IPS-18a (cell line): ENCODE results near the gene TIPIN.
"Not testable (repeated sequence)": the region's sequence is repeated elsewhere in the genome, so short reads cannot be mapped to it uniquely, and the experiment has no call there.

Experiments
- H3K27ac ChIP-seq: one replicate; pipeline ENCODE4 v1.5.1; 2013; ENCODE audit warnings: low read length
- H3K27me3 ChIP-seq: one replicate; pipeline ENCODE4 v1.6.1; 2013; ENCODE audit warnings: mild to moderate bottlenecking, low read length; ENCODE audit not compliant: control insufficient read depth, insufficient read depth
- H3K36me3 ChIP-seq: one replicate; pipeline ENCODE4 v1.6.1; 2013; ENCODE audit warnings: low read depth, low read length; ENCODE audit not compliant: control insufficient read depth
- H3K4me1 ChIP-seq: one replicate; pipeline ENCODE4 v1.6.1; 2013; ENCODE audit warnings: low read depth, low read length; ENCODE audit not compliant: control insufficient read depth
- H3K4me3 ChIP-seq: one replicate; pipeline ENCODE4 v1.5.1; 2013; ENCODE audit warnings: low read length
- H3K9ac ChIP-seq: one replicate; pipeline ENCODE4 v1.6.1; 2013; ENCODE audit warnings: mild to moderate bottlenecking, low read length, moderate library complexity
- H3K9me3 ChIP-seq: one replicate; pipeline ENCODE4 v1.6.1; 2013; ENCODE audit warnings: low read depth, low read length; ENCODE audit not compliant: control insufficient read depth

Gene TIPIN

GRCh38 chr15:66326051-66326450 lies 30.4 kb downstream of the TIPIN start:
- peaks cover 57% of the 10 kb centered on the region for H3K36me3 ChIP-seq
- H3K4me3 ChIP-seq, result no peak overlapping the region
- no peak overlapping the region for H3K27ac ChIP-seq
- H3K9ac ChIP-seq, result no peak overlapping the region
- no peaks in the 10 kb centered on the region for H3K4me1 ChIP-seq
- H3K9me3 ChIP-seq, result no peaks in the 10 kb centered on the region
- H3K27me3 ChIP-seq, result no peaks in the 10 kb centered on the region

GRCh38 chr15:66323312-66323928 lies 33.1 kb downstream of the TIPIN start:
- H3K4me3 ChIP-seq, result no peak overlapping the region
- no peak overlapping the region for H3K9ac ChIP-seq
- H3K27ac ChIP-seq, result no peak overlapping the region
- no peaks in the 10 kb centered on the region for H3K4me1 ChIP-seq
- H3K9me3 ChIP-seq, result no peaks in the 10 kb centered on the region
- no peaks in the 10 kb centered on the region for H3K27me3 ChIP-seq
- H3K36me3 ChIP-seq, result peaks cover 50% of the 10 kb centered on the region

DNA sequence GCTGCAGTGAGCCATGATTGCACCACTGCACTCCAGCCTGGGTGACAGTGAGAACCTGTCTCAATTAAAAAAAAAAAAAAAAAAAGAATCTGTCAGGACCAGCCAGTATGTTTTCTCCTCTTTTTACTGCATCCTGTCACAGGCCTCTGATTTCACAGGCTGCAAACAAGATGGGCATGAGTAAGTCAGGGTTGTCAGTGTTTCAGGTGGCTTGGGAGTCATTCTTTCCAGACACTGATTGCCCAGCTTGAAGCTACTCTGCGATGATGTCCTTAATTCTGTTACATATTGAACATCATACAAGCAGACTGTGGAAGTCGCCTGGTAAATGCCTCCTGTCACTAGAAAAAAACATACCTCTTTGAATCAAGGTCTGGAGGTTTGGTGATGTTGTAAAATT lies 44.3 kb downstream of the TIPIN start:
- no peaks in the 10 kb centered on the region for H3K27me3 ChIP-seq
- peaks cover 27% of the 10 kb centered on the region for H3K36me3 ChIP-seq
- no peak overlapping the region for H3K4me3 ChIP-seq
- H3K9ac ChIP-seq, result no peak overlapping the region
- no peak overlapping the region for H3K27ac ChIP-seq
- no peaks in the 10 kb centered on the region for H3K9me3 ChIP-seq
- no peaks in the 10 kb centered on the region for H3K4me1 ChIP-seq

DNA sequence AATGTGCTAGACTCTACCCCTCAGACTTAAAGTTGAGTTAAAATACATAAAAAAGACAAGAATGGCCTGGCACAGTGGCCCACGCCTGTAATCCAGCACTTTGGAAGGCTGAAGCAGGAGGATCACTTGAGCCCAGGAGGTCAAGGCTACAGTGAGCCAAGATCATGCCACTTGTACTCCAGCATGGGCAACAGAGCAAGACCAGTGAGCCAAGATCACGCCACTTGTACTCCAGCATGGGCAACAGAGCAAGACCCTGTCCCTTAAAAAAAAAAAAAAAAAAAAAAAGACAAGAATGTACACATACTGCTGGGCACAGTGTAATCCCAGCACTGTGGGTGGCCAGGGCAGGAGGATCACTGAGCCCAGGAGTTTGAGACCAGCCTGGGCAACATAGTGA lies 45.7 kb downstream of the TIPIN start:
- Histone ChIP-seq H3K9ac (no peak overlapping the region), H3K36me3 (peaks cover 23% of the 10 kb centered on the region), H3K27me3 (no peaks in the 10 kb centered on the region), H3K27ac (no peak overlapping the region), H3K4me3 (no peak overlapping the region), H3K9me3 (no peaks in the 10 kb centered on the region), H3K4me1 (no peaks in the 10 kb centered on the region)

- Histone ChIP-seq H3K27me3 (no peaks in the 10 kb centered on the region), H3K4me1 (no peaks in the 10 kb centered on the region), H3K9ac (no peak overlapping the region), H3K9me3 (no peaks in the 10 kb centered on the region), H3K36me3 (peaks cover 23% of the 10 kb centered on the region), H3K27ac (no peak overlapping the region), H3K4me3 (no peak overlapping the region)
These were observed 46.7 kb downstream of the TIPIN start for GRCh38 chr15:66309828-66310227.

DNA sequence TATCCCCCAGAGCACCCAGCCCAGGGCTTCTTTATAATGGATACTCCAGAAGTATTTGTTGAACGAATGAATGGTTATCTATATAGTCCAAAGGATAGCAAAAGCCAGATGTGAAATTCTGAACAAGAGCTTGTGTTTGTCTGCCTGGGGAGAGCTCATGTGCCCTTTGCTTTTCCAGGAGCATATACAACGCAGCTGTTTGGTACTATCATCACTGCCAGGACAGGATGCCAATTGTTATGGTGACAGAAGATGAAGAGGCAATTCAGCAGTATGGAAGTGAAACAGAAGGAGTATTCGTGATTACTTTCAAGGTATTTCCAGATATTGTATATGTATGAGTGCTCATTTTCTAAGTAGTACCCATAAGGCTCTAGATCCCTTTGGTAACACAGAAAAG lies 48.0 kb downstream of the TIPIN start:
- H3K27ac ChIP-seq, result no peak overlapping the region
- no peak overlapping the region for H3K9ac ChIP-seq
- H3K9me3 ChIP-seq, result no peaks in the 10 kb centered on the region
- H3K4me3 ChIP-seq, result no peak overlapping the region
- H3K36me3 ChIP-seq, result peaks cover 23% of the 10 kb centered on the region
- H3K4me1 ChIP-seq, result no peaks in the 10 kb centered on the region
- no peaks in the 10 kb centered on the region for H3K27me3 ChIP-seq

- Histone ChIP-seq H3K36me3 (peaks cover 19% of the 10 kb centered on the region), H3K4me3 (no peak overlapping the region), H3K9ac (no peak overlapping the region), H3K27me3 (no peaks in the 10 kb centered on the region), H3K27ac (no peak overlapping the region), H3K9me3 (no peaks in the 10 kb centered on the region), H3K4me1 (no peaks in the 10 kb centered on the region)
These were observed 50.1 kb downstream of the TIPIN start for GRCh38 chr15:66306381-66306780.

DNA sequence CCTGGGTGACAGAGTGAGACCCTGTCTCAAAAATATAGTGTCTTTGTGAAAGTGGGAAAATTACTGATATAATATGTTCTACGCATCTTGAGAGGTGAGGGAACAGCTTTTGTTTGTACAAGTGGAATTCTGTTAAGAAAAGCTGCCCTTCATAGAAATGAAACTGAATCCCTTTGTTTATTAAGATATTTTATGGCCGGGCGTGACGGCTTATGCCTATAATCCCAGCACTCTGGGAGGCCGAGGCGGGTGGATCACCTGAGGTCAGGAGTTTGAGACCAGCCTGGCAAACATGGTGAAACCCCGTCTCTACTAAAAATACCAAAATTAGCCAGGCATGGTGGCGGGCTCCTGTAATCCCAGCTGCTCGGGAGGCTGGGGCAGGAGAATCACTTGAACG lies 52.1 kb downstream of the TIPIN start:
- not testable (repeated sequence) for H3K4me3 ChIP-seq, H3K27me3 ChIP-seq, H3K4me1 ChIP-seq, H3K9me3 ChIP-seq, H3K27ac ChIP-seq, H3K9ac ChIP-seq
- peaks cover 11% of the 10 kb centered on the region for H3K36me3 ChIP-seq

DNA sequence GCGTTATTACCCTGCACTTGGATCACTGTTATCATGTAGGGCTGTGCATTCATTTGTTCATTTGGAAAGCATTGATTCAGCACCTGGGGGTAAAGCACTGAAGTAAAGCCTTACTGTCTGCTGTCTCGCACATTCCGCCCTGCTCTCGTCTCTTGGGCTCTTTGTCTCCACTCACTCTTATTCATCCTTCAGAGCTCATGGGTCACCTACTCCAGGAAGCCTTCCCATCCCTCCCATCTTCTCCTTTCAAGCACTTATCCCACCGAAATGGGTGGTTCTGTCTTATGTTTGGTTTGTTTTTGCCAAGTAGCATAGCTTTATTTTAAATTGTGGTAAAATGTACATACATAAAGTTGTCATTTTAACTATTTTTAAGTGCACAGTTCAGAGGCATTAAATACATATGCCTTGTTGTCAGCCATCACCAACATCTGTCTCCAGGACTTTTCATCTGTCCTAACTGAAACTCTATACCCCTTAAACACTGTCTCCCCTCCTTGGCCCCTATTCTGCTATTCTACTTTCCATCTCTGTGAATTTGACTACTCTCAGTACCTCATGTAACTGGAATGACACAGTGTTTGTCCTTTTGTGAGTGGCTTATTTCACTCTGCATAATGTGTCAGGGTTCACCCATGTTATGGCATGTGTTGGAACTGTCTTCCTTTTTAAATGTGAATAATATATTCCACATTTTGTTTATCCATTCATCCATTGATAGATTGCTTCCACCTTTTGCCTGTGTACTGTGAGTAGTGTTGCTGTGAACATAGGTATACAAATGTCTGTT lies 53.8 kb downstream of the TIPIN start:
- Histone ChIP-seq H3K36me3 (no peaks in the 10 kb centered on the region), H3K9me3 (no peaks in the 10 kb centered on the region), H3K27ac (no peak overlapping the region), H3K4me3 (no peak overlapping the region), H3K4me1 (no peaks in the 10 kb centered on the region), H3K9ac (no peak overlapping the region), H3K27me3 (no peaks in the 10 kb centered on the region)

DNA sequence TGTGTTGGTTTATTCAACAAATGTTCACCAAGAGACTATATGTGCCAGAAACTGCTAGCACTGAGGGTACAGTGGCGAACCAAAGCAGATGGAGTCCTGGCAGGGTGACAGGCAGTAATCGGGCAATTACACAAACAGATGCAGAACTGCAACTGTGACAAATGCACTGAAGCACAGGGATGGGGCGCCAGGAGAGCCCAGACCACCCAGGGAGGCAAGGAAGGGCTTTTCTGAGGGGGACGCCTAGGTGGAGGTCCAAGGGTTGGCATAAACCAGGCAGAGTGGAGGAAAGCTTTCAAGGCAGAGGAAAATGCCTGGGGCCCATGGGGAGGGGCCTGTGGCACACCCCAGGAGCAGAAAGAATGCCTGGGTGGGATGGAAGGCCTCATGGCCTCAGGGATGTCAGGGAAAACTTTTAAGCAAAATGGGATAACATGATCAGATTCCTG lies 57.7 kb downstream of the TIPIN start:
- Histone ChIP-seq H3K4me1 (peaks cover 19% of the 10 kb centered on the region), H3K9ac (no peak overlapping the region), H3K27me3 (no peaks in the 10 kb centered on the region), H3K27ac (no peak overlapping the region), H3K9me3 (no peaks in the 10 kb centered on the region), H3K36me3 (no peaks in the 10 kb centered on the region), H3K4me3 (no peak overlapping the region)

GRCh38 chr15:66296186-66296585 lies 60.3 kb downstream of the TIPIN start:
- no peaks in the 10 kb centered on the region for H3K36me3 ChIP-seq
- H3K27ac ChIP-seq, result no peak overlapping the region
- peaks cover 19% of the 10 kb centered on the region for H3K4me1 ChIP-seq
- no peak overlapping the region for H3K4me3 ChIP-seq
- H3K9me3 ChIP-seq, result no peaks in the 10 kb centered on the region
- H3K9ac ChIP-seq, result no peak overlapping the region
- no peaks in the 10 kb centered on the region for H3K27me3 ChIP-seq

GRCh38 chr15:66294932-66295235 lies 61.6 kb downstream of the TIPIN start:
- H3K27ac ChIP-seq, result no peak overlapping the region
- H3K4me1 ChIP-seq, result peaks cover 19% of the 10 kb centered on the region
- no peaks in the 10 kb centered on the region for H3K27me3 ChIP-seq
- H3K9me3 ChIP-seq, result no peaks in the 10 kb centered on the region
- H3K4me3 ChIP-seq, result peak overlapping the region; percentile 70
- H3K36me3 ChIP-seq, result no peaks in the 10 kb centered on the region
- H3K9ac ChIP-seq, result peak overlapping the region; percentile 71
